Lower lobe of right lung (tissue), 2 donors: ENCODE results near the gene HOXA2. TPM values are rescaled to one million over a fixed set of nuclear protein-coding genes. Genes with fewer than 3 reads are reported as not detected.

Experiments
- ATAC-seq, 2 donors: fragments of 200-7000 bp; cut with Tn5 transposase; one replicate each; pipeline ENCODE4 v1.9.1; 2020 to 2022; ENCODE audit warnings: mild to moderate bottlenecking in 2 of 2, moderate library complexity in 2 of 2
- DNase-seq: peaks from one replicate; pipeline ENCODE4 v3.0.0-alpha.2; 2020
- H3K27ac ChIP-seq: fragments of 200-600 bp; one replicate; pipeline ENCODE4 v1.8.0; 2022
- H3K27me3 ChIP-seq: fragments of 200-600 bp; one replicate; pipeline ENCODE4 v1.8.0; 2022; ENCODE audit warnings: low read depth
- H3K36me3 ChIP-seq: fragments of 200-600 bp; one replicate; pipeline ENCODE4 v1.8.0; 2022; ENCODE audit warnings: mild to moderate bottlenecking
- H3K4me1 ChIP-seq: fragments of 200-600 bp; one replicate; pipeline ENCODE4 v1.8.0; 2022
- H3K4me3 ChIP-seq: fragments of 200-600 bp; one replicate; pipeline ENCODE4 v1.8.0; 2022; ENCODE audit warnings: mild to moderate bottlenecking
- H3K9me3 ChIP-seq: fragments of 200-600 bp; one replicate; pipeline ENCODE4 v1.8.0; 2022
- CTCF ChIP-seq: fragments of 200-600 bp; IDR thresholded peaks from one replicate; pipeline ENCODE4 v1.8.0; 2022; ENCODE audit warnings: antibody characterized with exemption, mild to moderate bottlenecking
- intact Hi-C: fragments of 100-400 bp; cut with DNase I; formaldehyde crosslinking; loops from one replicate; pipeline ENCODE4 v1.11.0; 2022
- total RNA-seq: library from RNA; stranded (reverse); fragmentation: NEBNext Ultra II Directional; extraction: Animal tissue kit (Norgen Biotek cat#: 25700); gene quantifications from one replicate; pipeline ENCODE4 v1.2.1, GENCODE V29; 2021
- donor health status: DM: no; HTN: yes; CAD: no; lungs with severe emphysema.

The HOXA2 gene
- total RNA-seq, 1 donor from 2014 or later, result 1.5 TPM

GRCh38 chr7:27097686-27098577 lies 4.6 kb downstream of the HOXA2 start:
- H3K9me3 ChIP-seq, result no peaks in the 10 kb centered on the region
- peak overlapping the region; percentile 90 for H3K4me3 ChIP-seq
- peaks cover 18% of the 10 kb centered on the region for H3K36me3 ChIP-seq
- peak overlapping the region; percentile 94 for H3K27ac ChIP-seq
- intact Hi-C loops, result no loop called here
- ATAC-seq (no peak), DNase-seq (no peak)
- H3K27me3 ChIP-seq, result peaks cover 44% of the 10 kb centered on the region
- no peak for TF ChIP-seq CTCF
- H3K4me1 ChIP-seq, result peaks cover 42% of the 10 kb centered on the region

- H3K36me3 ChIP-seq, result peaks cover 18% of the 10 kb centered on the region
- peak; percentile 78 to 80 for ATAC-seq
- intact Hi-C loops, result no loop called here
- no peak for TF ChIP-seq CTCF
- peaks cover 37% of the 10 kb centered on the region for H3K27me3 ChIP-seq
- no peaks in the 10 kb centered on the region for H3K9me3 ChIP-seq
- H3K27ac ChIP-seq, result peak overlapping the region; percentile 94
- peak overlapping the region; percentile 90 for H3K4me3 ChIP-seq
- DNase-seq, result peak; percentile 76
- H3K4me1 ChIP-seq, result peaks cover 42% of the 10 kb centered on the region
These were observed 5.5 kb downstream of the HOXA2 start for GRCh38 chr7:27096768-27097514.

- Histone ChIP-seq H3K27ac (peak within 1 kb of the TSS; percentile 94), H3K27me3 (peaks cover 38% of the 10 kb centered on the region), H3K4me1 (peaks cover 40% of the 10 kb centered on the region), H3K4me3 (peak within 1 kb of the TSS; percentile 90), H3K9me3 (no peaks in the 10 kb centered on the region), H3K36me3 (peaks cover 16% of the 10 kb centered on the region)
- no peak for TF ChIP-seq CTCF
- intact Hi-C loops, result no loop called here
- peak; percentile 87 to 89 for ATAC-seq
- DNase-seq, result peak; percentile 86
These were observed 6.4 kb downstream of the HOXA2 start, which contains the start of gene HOXA1 for GRCh38 chr7:27095897-27096767. HOXA1 (minus strand) TSS chr7:27096000; CDS start chr7:27095912, 88 bp downstream.

- Histone ChIP-seq H3K27me3 (peaks cover 38% of the 10 kb centered on the region), H3K4me1 (peaks cover 33% of the 10 kb centered on the region), H3K36me3 (peaks cover 7% of the 10 kb centered on the region), H3K4me3 (peak overlapping the region; percentile 90), H3K27ac (peak overlapping the region; percentile 94), H3K9me3 (no peaks in the 10 kb centered on the region)
- DNase-seq (no peak), ATAC-seq (peak; percentile 1)
- intact Hi-C loops, result no loop called here
- TF ChIP-seq CTCF, result no peak
These were observed 7.2 kb downstream of the HOXA2 start for GRCh38 chr7:27095050-27095896.
